Measurements from ENCODE around the gene TMEM209.
"Not testable (repeated sequence)": the region's sequence is repeated elsewhere in the genome, so short reads cannot be mapped to it uniquely, and the experiment has no call there.

The TMEM209 gene

GRCh38 chr7:130129011-130129411 is 76.2 kb downstream of the TMEM209 start:
- no peak for DNase-seq (ENCODE audit: low read depth in 1 of 2, low spot score in 1 of 2)

GRCh38 chr7:130127821-130128317 is 77.3 kb downstream of the TMEM209 start:
- no peak for DNase-seq (ENCODE audit: low read depth in 1 of 2, low spot score in 1 of 2)

DNA sequence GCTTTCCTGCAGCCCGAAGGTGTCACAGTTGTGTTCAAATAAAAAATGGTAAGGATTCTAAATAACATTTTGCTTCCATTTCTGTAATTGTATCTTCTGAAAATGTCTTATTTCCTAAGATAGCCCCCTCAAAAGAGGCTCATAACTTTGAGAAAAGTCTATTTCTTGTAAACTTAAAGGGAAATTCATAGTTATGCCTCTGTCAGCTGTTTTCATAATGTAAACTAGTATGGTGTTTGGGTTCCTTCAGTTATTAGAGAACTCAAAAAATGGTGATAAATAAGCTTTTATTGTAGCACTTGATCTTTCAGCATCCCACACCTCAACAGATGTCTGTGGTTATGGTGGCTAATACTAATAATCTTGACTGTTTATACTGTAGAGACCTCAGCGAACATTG is 77.8 kb downstream of the TMEM209 start:
- DNase-seq (ENCODE audit: low read depth in 1 of 2, low spot score in 1 of 2), result no peak

GRCh38 chr7:130126840-130127239 is 78.4 kb downstream of the TMEM209 start:
- not testable (repeated sequence) for DNase-seq (ENCODE audit: low read depth in 1 of 2, low spot score in 1 of 2)

GRCh38 chr7:130124711-130125110 is 80.5 kb downstream of the TMEM209 start:
- DNase-seq (ENCODE audit: low read depth in 1 of 2, low spot score in 1 of 2), result no peak

DNA sequence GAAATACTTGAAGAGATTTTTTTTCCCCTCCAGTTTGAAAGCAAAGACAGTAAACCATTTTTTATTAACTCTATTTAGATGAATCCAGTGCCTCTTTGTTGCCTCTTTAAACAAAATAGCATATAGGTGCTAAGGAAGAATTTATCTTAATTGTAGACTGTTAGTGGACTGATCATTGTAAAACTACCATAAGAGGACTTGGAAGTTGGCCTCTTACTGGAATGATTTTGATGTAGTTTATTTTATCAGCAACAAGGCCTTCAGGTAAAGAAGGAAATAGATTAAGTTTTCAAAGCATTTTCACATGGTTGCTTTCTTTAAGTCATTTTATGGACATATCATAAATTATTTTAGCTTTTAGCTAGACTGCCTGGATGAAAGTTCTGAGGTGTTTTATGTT is 81.7 kb downstream of the TMEM209 start:
- no peak for DNase-seq (ENCODE audit: low read depth in 1 of 2, low spot score in 1 of 2)

GRCh38 chr7:130118801-130119200 is 86.4 kb downstream of the TMEM209 start:
- no peak for DNase-seq (ENCODE audit: low read depth in 1 of 2, low spot score in 1 of 2)

- no peak for DNase-seq (ENCODE audit: low read depth in 1 of 2, low spot score in 1 of 2)
Measured at GRCh38 chr7:130118294-130118693, 86.9 kb downstream of the TMEM209 start.

DNA sequence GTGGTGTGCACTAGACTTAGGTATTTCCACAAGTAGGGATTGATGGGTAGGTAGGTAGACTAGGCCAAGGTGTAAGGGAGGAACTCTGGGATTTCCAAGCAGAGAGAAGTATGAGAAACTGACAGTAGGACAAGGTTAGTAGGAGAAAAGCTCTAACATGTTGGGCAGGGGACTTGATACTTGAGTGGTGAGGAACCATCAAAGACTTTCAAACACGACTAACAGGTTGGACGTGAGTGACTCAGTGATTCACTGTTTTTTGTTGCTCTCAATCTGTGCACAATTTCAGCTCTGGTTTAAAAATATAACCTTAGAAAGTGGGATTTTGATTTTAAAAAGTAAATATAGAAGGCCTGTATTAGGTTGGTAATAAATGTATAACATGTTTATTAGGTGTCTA is 90.4 kb downstream of the TMEM209 start:
- DNase-seq (ENCODE audit: low read depth in 1 of 2, low spot score in 1 of 2), result no peak
